ENCODE results near the gene EEFSEC.

GRCh38 chr3:128281461-128282367 is 128.4 kb downstream of the EEFSEC start:
- no peak for TF ChIP-seq CTCF (conservative IDR thresholded peaks at IDR 0.05)
- no peak for TF ChIP-seq EZH2 (IDR thresholded peaks at IDR 0.05; ENCODE audit: low read depth)
